Ishikawa (cell line): ENCODE results near the gene DPT.

Experiments
- CREB1 ChIP-seq: IDR thresholded peaks from 2 replicates; pipeline ENCODE4 v1.6.1; 2012; ENCODE audit warnings: low read depth
- EGR1 ChIP-seq: IDR thresholded peaks from 2 replicates; pipeline ENCODE4 v1.6.1; 2012
- EP300 ChIP-seq: IDR thresholded peaks from 2 replicates; pipeline ENCODE4 v1.6.1; 2012; ENCODE audit warnings: borderline replicate concordance
- FOXM1 ChIP-seq: IDR thresholded peaks from 2 replicates; pipeline ENCODE4 v1.6.1; 2012; ENCODE audit warnings: low read depth, borderline replicate concordance
- NFIC ChIP-seq: IDR thresholded peaks from 2 replicates; pipeline ENCODE4 v1.6.1; 2012
- RAD21 ChIP-seq: IDR thresholded peaks from 2 replicates; pipeline ENCODE4 v1.6.1; 2012; ENCODE audit warnings: low read depth
- REST ChIP-seq: IDR thresholded peaks from 2 replicates; pipeline ENCODE4 v1.6.1; 2012; ENCODE audit warnings: low read depth, mild to moderate bottlenecking
- TAF1 ChIP-seq: IDR thresholded peaks from 2 replicates; pipeline ENCODE4 v1.6.1; 2012; ENCODE audit warnings: low read depth, mild to moderate bottlenecking
- TEAD4 ChIP-seq: IDR thresholded peaks from 2 replicates; pipeline ENCODE4 v1.6.1; 2012
- USF1 ChIP-seq: IDR thresholded peaks from 2 replicates; pipeline ENCODE4 v1.6.1; 2012
- YY1 ChIP-seq: IDR thresholded peaks from 2 replicates; pipeline ENCODE4 v1.6.1; 2012; ENCODE audit warnings: low read depth
- ZBTB7A ChIP-seq: IDR thresholded peaks from 2 replicates; pipeline ENCODE4 v1.6.1; 2012; ENCODE audit warnings: low read depth
- TF ChIP-seq, protein P1 (sequence below): IDR thresholded peaks from 2 replicates; pipeline ENCODE4 v1.6.1; 2012

DNA sequence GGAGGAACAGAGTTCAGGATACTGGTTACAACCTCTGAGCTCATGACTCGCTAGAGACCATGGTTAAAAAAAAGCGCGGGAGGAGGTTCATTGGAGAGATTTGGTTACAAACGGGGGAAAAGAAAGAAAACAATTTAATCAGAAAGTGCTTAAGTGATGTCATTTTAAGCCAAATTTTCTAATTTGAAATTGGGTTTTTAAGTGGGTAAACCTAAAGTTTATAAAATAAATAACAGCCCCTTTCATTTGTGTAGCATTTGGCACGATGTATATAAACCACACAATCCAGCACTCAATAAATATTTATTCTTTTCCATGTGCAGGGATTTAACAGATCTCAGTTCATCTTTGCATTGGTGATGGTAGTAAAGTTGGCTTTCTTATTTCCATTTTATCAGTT lies 7.0 kb upstream of the DPT start:
- no peak for TF ChIP-seq REST
- no peak for TF ChIP-seq RAD21
- TF ChIP-seq, protein P1, sequence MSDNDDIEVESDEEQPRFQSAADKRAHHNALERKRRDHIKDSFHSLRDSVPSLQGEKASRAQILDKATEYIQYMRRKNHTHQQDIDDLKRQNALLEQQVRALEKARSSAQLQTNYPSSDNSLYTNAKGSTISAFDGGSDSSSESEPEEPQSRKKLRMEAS: no peak
- no peak for TF ChIP-seq TAF1
- no peak for TF ChIP-seq TEAD4
- no peak for TF ChIP-seq FOXM1
- no peak for TF ChIP-seq EGR1
- TF ChIP-seq NFIC: no peak
- no peak for TF ChIP-seq EP300
- no peak for TF ChIP-seq YY1
- no peak for TF ChIP-seq ZBTB7A
- no peak for TF ChIP-seq CREB1
- TF ChIP-seq USF1: no peak
